Panc1 (cell line): Measurements from ENCODE around the gene SDK2. TPM values are rescaled to one million over a fixed set of nuclear protein-coding genes. Genes with fewer than 3 reads are reported as not detected.

ENCODE experiments used
- ATAC-seq: fragments of 200-7000 bp; cut with Tn5 transposase; 2 replicates; pipeline ENCODE4 v1.9.1; 2020; ENCODE audit warnings: mild to moderate bottlenecking, moderate library complexity
- BruUV-seq: library from RNA; stranded (reverse); fragments of 400-500 nt; replicated peaks from 2 replicates; lab custom pipeline; 2021; lab: Mats Ljungman, UMichigan
- CTCF ChIA-PET: fragments of 300-600 bp; sonication (Branson Sonifier 250); formaldehyde crosslinking; loops from one replicate; lab custom pipeline; 2022; ENCODE audit warnings: antibody characterized with exemption; lab: Charles Lee
- POLR2A ChIA-PET: fragments of 300-600 bp; sonication (Branson Sonifier 250); formaldehyde crosslinking; loops from one replicate; lab custom pipeline; 2022; ENCODE audit warnings: antibody characterized with exemption; lab: Charles Lee
- DNase-seq: peaks from one replicate; pipeline ENCODE4 v3.0.0-alpha.2; 2010; ENCODE audit warnings: low read depth, low spot score
- H3K27ac ChIP-seq: 2 replicates; pipeline ENCODE4 v1.5.1; 2011; ENCODE audit warnings: mild to moderate bottlenecking, low read length, inconsistent platforms
- H3K27me3 ChIP-seq: fragments of 200-500 bp; sonication (Bioruptor generic); 2 replicates; pipeline ENCODE4 v1.6.0; 2014; ENCODE audit warnings: low read length, inconsistent platforms; ENCODE audit not compliant: control insufficient read depth, insufficient read depth
- H3K36me3 ChIP-seq: fragments of 200-500 bp; sonication (Bioruptor generic); 2 replicates; pipeline ENCODE4 v1.5.1; 2014; ENCODE audit warnings: inconsistent platforms, mild to moderate bottlenecking, low read length, moderate library complexity; ENCODE audit not compliant: control insufficient read depth, insufficient read depth
- H3K4me1 ChIP-seq: 2 replicates; pipeline ENCODE4 v1.5.1; 2011; ENCODE audit warnings: inconsistent platforms, mild to moderate bottlenecking, low read length, moderate library complexity; ENCODE audit not compliant: control insufficient read depth, insufficient read depth
- H3K4me3 ChIP-seq, 2 experiments: 2 replicates each; pipeline ENCODE4 v1.5.1; 2011 to 2012; ENCODE audit warnings: low read depth in 2 of 2, low read length in 2 of 2, mild to moderate bottlenecking in 2 of 2, inconsistent platforms in 1 of 2, moderate library complexity in 1 of 2
- H3K9me3 ChIP-seq: fragments of 200-500 bp; sonication (Bioruptor generic); 2 replicates; pipeline ENCODE4 v1.5.1; 2014; ENCODE audit warnings: low read depth, mild to moderate bottlenecking, inconsistent platforms, low read length, moderate library complexity; ENCODE audit not compliant: control insufficient read depth, insufficient read depth
- POLR2AphosphoS5 ChIP-seq: IDR thresholded peaks from 2 replicates; pipeline ENCODE4 v1.6.1; 2012; ENCODE audit warnings: mild to moderate bottlenecking, low read depth, low read length, moderate library complexity
- SIN3A ChIP-seq: IDR thresholded peaks from 2 replicates; pipeline ENCODE4 v1.6.1; 2012; ENCODE audit warnings: low read depth, mild to moderate bottlenecking, low read length, moderate library complexity, borderline replicate concordance; ENCODE audit not compliant: insufficient read depth
- TCF7L2 ChIP-seq: IDR thresholded peaks from 2 replicates; pipeline ENCODE4 v1.6.1; 2011; ENCODE audit warnings: mild to moderate bottlenecking, low read depth, low read length, inconsistent platforms
- in situ Hi-C: cut with HindIII; loops from 2 replicates; pipeline ENCODE4 v1.10.0; 2016; ENCODE audit warnings: low sequenced_read_pairs, low pct_unique_long_range_greater_than_20kb
- intact Hi-C: fragments of 100-400 bp; cut with micrococcal nuclease; formaldehyde crosslinking; loops from one replicate; pipeline ENCODE4 v1.10.0; 2022; ENCODE audit not compliant: unreplicated experiment
- total RNA-seq: library from RNA; stranded (reverse); gene quantifications from one replicate; pipeline ENCODE4 v1.2.1, GENCODE V29; 2021; ENCODE audit not compliant: unreplicated experiment
- TF ChIP-seq, protein P1 (sequence below), 2 experiments: IDR thresholded peaks; 2 replicates each; pipeline ENCODE4 v1.6.1; 2011 to 2012; ENCODE audit warnings: low read depth in 2 of 2, control low read depth in 1 of 2, low read length in 1 of 2, mild to moderate bottlenecking in 1 of 2, moderate library complexity in 1 of 2; ENCODE audit not compliant: insufficient read depth in 1 of 2
- TF ChIP-seq, protein P2 (sequence below): fragments of 450-650 bp; IDR thresholded peaks from 2 replicates; pipeline ENCODE4 v1.5.1; 2017; ENCODE audit warnings: mild to moderate bottlenecking

The SDK2 gene
- total RNA-seq, 1 experiment from 2014 or later = 0.41 TPM

GRCh38 chr17:73285916-73286862, 358.1 kb downstream of the SDK2 start:
- ATAC-seq = no peak
- no peaks in the 10 kb centered on the region for H3K9me3 ChIP-seq
- H3K27ac ChIP-seq = peak overlapping the region; percentile 56; the same call in 1 of the 2 replicates
- H3K36me3 ChIP-seq = no peaks in the 10 kb centered on the region
- H3K27me3 ChIP-seq = no peaks in the 10 kb centered on the region
- no TSS peak for BruUV-seq
- intact Hi-C loops (no loop called here), in situ Hi-C loops (loop anchor here (10.0 kb wide), 1 partner anchor 311 kb away; no protein-coding TSS in a partner anchor)
- peaks cover 47% of the 10 kb centered on the region for H3K4me1 ChIP-seq
- no peak overlapping the region for H3K4me3 ChIP-seq
- ChIA-PET CTCF (no interaction called here), POLR2A (interaction anchor here (0.5 kb wide), 1 partner anchor 10 kb away, joined by 4 read pairs; no protein-coding TSS in a partner anchor)
- TF ChIP-seq, protein P1, sequence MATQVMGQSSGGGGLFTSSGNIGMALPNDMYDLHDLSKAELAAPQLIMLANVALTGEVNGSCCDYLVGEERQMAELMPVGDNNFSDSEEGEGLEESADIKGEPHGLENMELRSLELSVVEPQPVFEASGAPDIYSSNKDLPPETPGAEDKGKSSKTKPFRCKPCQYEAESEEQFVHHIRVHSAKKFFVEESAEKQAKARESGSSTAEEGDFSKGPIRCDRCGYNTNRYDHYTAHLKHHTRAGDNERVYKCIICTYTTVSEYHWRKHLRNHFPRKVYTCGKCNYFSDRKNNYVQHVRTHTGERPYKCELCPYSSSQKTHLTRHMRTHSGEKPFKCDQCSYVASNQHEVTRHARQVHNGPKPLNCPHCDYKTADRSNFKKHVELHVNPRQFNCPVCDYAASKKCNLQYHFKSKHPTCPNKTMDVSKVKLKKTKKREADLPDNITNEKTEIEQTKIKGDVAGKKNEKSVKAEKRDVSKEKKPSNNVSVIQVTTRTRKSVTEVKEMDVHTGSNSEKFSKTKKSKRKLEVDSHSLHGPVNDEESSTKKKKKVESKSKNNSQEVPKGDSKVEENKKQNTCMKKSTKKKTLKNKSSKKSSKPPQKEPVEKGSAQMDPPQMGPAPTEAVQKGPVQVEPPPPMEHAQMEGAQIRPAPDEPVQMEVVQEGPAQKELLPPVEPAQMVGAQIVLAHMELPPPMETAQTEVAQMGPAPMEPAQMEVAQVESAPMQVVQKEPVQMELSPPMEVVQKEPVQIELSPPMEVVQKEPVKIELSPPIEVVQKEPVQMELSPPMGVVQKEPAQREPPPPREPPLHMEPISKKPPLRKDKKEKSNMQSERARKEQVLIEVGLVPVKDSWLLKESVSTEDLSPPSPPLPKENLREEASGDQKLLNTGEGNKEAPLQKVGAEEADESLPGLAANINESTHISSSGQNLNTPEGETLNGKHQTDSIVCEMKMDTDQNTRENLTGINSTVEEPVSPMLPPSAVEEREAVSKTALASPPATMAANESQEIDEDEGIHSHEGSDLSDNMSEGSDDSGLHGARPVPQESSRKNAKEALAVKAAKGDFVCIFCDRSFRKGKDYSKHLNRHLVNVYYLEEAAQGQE (IDR thresholded peaks at IDR 0.05; ENCODE audit: insufficient read depth in 1 of 2, low read depth in 2 of 2, low read length in 1 of 2) = no peak
- no peak for DNase-seq

DNA sequence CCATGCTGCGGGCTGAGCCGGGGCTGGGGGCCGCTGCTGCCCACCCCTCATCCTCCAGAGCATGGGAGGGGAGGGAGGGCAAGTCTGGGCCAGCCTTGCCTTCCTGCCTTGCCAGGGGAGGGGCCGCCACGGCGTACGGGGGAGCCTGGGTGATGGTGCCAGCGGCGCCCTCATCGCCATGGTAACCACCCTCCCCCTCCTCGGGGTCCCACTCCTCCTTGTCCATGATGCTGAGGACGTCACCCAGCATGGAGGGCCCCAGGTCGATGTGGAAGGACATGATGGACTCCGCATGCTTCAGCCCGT, 358.7 kb downstream of the SDK2 start:
- BruUV-seq = no TSS peak
- DNase-seq (no peak), ATAC-seq (no peak)
- ChIA-PET POLR2A (no interaction called here), CTCF (no interaction called here)
- in situ Hi-C loops (loop anchor here (10.0 kb wide), 1 partner anchor 311 kb away; no protein-coding TSS in a partner anchor), intact Hi-C loops (no loop called here)
- H3K4me3 ChIP-seq = no peak overlapping the region
- no peak overlapping the region for H3K27ac ChIP-seq
- H3K36me3 ChIP-seq = no peaks in the 10 kb centered on the region
- no peaks in the 10 kb centered on the region for H3K9me3 ChIP-seq
- H3K4me1 ChIP-seq = peaks cover 41% of the 10 kb centered on the region
- H3K27me3 ChIP-seq = no peaks in the 10 kb centered on the region
- TF ChIP-seq SIN3A (no peak), POLR2AphosphoS5 (no peak), TCF7L2 (no peak)
- TF ChIP-seq, protein P2, sequence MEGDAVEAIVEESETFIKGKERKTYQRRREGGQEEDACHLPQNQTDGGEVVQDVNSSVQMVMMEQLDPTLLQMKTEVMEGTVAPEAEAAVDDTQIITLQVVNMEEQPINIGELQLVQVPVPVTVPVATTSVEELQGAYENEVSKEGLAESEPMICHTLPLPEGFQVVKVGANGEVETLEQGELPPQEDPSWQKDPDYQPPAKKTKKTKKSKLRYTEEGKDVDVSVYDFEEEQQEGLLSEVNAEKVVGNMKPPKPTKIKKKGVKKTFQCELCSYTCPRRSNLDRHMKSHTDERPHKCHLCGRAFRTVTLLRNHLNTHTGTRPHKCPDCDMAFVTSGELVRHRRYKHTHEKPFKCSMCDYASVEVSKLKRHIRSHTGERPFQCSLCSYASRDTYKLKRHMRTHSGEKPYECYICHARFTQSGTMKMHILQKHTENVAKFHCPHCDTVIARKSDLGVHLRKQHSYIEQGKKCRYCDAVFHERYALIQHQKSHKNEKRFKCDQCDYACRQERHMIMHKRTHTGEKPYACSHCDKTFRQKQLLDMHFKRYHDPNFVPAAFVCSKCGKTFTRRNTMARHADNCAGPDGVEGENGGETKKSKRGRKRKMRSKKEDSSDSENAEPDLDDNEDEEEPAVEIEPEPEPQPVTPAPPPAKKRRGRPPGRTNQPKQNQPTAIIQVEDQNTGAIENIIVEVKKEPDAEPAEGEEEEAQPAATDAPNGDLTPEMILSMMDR = no peak
- TF ChIP-seq, protein P1 (IDR thresholded peaks at IDR 0.05; ENCODE audit: insufficient read depth in 1 of 2, low read depth in 2 of 2, low read length in 1 of 2) = no peak
